ENCODE results near the gene AASS.

GRCh38 chr7:122132341-122132740 is 11.7 kb downstream of the AASS start:
- TF ChIP-seq CTCF (IDR thresholded peaks at IDR 0.05) (no peak), POLR2A (IDR thresholded peaks at IDR 0.05) (no peak)
